ENCODE results near the gene HSFX4. TPM values are rescaled to one million over a fixed set of nuclear protein-coding genes. Genes with fewer than 3 reads are reported as not detected.

HSFX4 gene
- total and polyA plus RNA-seq, 2 of the 13 experiments (the other 11 are each of a cell fraction or from before 2014, with no cell fraction given), result not detected

GRCh38 chrX:149938427-149938880 lies 9.1 kb downstream of the HSFX4 start, which contains the start of gene EOLA2 (continued):
- TF ChIP-seq SP140L (CRISPR knock-in tag; IDR thresholded peaks at IDR 0.05; ENCODE audit: borderline replicate concordance), result no peak
- peak; percentile 81 for TF ChIP-seq HNF1B (CRISPR knock-in tag; IDR thresholded peaks at IDR 0.05)
- no peak for TF ChIP-seq TEF (CRISPR knock-in tag; IDR thresholded peaks at IDR 0.05)
- TF ChIP-seq JUN (CRISPR knock-in tag; IDR thresholded peaks at IDR 0.05), result 0 out of 2 replicates have a peak, but pooled peaks have one; percentile 13
- TF ChIP-seq HOXA3 (CRISPR knock-in tag; IDR thresholded peaks at IDR 0.05), result peak; percentile 88
- TF ChIP-seq NCOA5 (CRISPR knock-in tag; IDR thresholded peaks at IDR 0.05), result no peak
- peak; percentile 23; the same call in 1 of the 2 replicates for TF ChIP-seq PHF21A (CRISPR knock-in tag; IDR thresholded peaks at IDR 0.05)
- TF ChIP-seq MAFF (IDR thresholded peaks at IDR 0.05; ENCODE audit: low read depth, low read length), result no peak
- no peak for TF ChIP-seq ZBTB21 (CRISPR knock-in tag; IDR thresholded peaks at IDR 0.05)
- TF ChIP-seq HIVEP1 (CRISPR knock-in tag; IDR thresholded peaks at IDR 0.05), result no peak
- no peak for TF ChIP-seq JUND (CRISPR knock-in tag; IDR thresholded peaks at IDR 0.05)
- no peak for TF ChIP-seq TBP (CRISPR knock-in tag; IDR thresholded peaks at IDR 0.05)
- TF ChIP-seq ZNF564 (CRISPR knock-in tag; IDR thresholded peaks at IDR 0.05), result no peak
- no peak for TF ChIP-seq SP1 (IDR thresholded peaks at IDR 0.05)
- TF ChIP-seq SP1 (CRISPR knock-in tag; IDR thresholded peaks at IDR 0.05), result peak; percentile 58
- no peak for TF ChIP-seq ESRRA (CRISPR knock-in tag; IDR thresholded peaks at IDR 0.05; ENCODE audit: low read depth)
- no peak for TF ChIP-seq PAX8 (CRISPR knock-in tag; IDR thresholded peaks at IDR 0.05; ENCODE audit: borderline replicate concordance)
- TF ChIP-seq SAP130 (CRISPR knock-in tag; IDR thresholded peaks at IDR 0.05; ENCODE audit: low read depth), result peak; percentile 82
- TF ChIP-seq SAFB2 (CRISPR knock-in tag; IDR thresholded peaks at IDR 0.05; ENCODE audit: borderline replicate concordance, low read depth), result no peak
- TF ChIP-seq ZNF672 (CRISPR knock-in tag; IDR thresholded peaks at IDR 0.05), result no peak
- TF ChIP-seq RBM39 (IDR thresholded peaks at IDR 0.05; ENCODE audit: low read depth, low read length, poor library complexity, severe bottlenecking), result no peak
- no peak for TF ChIP-seq ZNF644 (CRISPR knock-in tag; IDR thresholded peaks at IDR 0.05; ENCODE audit: low read depth)
- no peak for TF ChIP-seq ZC3H13 (CRISPR knock-in tag; IDR thresholded peaks at IDR 0.05)
- TF ChIP-seq ZNF652 (CRISPR knock-in tag; IDR thresholded peaks at IDR 0.05; ENCODE audit: borderline replicate concordance, low read depth), result no peak
- no peak for TF ChIP-seq EHMT2 (IDR thresholded peaks at IDR 0.05; ENCODE audit: borderline replicate concordance, low read depth, low read length)
- TF ChIP-seq ELF4 (CRISPR knock-in tag; IDR thresholded peaks at IDR 0.05; ENCODE audit: borderline replicate concordance), result no peak
- TF ChIP-seq KDM1A (CRISPR knock-in tag; IDR thresholded peaks at IDR 0.05), result no peak
- peak; percentile 89; the same call in 1 of the 3 replicates for TF ChIP-seq MXI1 (IDR thresholded peaks at IDR 0.05; ENCODE audit: borderline replicate concordance, low read depth, low read length)
- TF ChIP-seq NR2F2 (IDR thresholded peaks at IDR 0.05; ENCODE audit: borderline replicate concordance, low read depth), result no peak
- TF ChIP-seq ZNF12 (CRISPR knock-in tag; IDR thresholded peaks at IDR 0.05), result no peak
- peak; percentile 93 for TF ChIP-seq GATAD1 (CRISPR knock-in tag; IDR thresholded peaks at IDR 0.05)
- peak; percentile 93 for TF ChIP-seq CREM (IDR thresholded peaks at IDR 0.05)
- TF ChIP-seq CREM (CRISPR knock-in tag; IDR thresholded peaks at IDR 0.05), result no peak

Data from HepG2 (cell line).